DMS79 treated with DMSO at 0.1 percent for 48 hours (cell line): ENCODE data around the gene DIP2A.
"Not testable (repeated sequence)": the region's sequence is repeated elsewhere in the genome, so short reads cannot be mapped to it uniquely, and the experiment has no call there.

ENCODE experiments used
- DNase-seq: peaks from one replicate; lab custom pipeline; 2025; lab: John Stamatoyannopoulos, UW

DIP2A gene

DNA sequence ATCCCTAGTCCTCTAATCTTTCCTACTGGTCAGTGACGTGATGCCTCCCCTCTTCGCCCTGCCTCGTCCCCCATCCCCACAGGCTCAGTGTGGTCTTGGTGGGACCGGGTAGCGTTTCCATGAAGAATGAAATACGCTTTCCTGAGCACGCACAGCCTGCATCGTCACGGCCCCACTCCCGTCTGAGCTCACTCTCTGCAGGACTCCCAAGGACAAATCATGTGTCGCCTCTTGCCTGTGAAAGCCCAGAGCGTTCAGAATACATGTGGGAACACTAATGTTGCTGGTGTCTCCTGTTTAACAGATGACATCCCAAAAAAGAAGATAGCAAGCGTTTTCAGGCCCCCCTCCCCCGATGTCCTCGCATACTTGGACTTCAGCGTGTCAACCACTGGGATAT lies 97.0 kb downstream of the DIP2A start:
- no peak for DNase-seq

GRCh38 chr21:46556802-46557201 lies 98.1 kb downstream of the DIP2A start:
- DNase-seq, result no peak

DNA sequence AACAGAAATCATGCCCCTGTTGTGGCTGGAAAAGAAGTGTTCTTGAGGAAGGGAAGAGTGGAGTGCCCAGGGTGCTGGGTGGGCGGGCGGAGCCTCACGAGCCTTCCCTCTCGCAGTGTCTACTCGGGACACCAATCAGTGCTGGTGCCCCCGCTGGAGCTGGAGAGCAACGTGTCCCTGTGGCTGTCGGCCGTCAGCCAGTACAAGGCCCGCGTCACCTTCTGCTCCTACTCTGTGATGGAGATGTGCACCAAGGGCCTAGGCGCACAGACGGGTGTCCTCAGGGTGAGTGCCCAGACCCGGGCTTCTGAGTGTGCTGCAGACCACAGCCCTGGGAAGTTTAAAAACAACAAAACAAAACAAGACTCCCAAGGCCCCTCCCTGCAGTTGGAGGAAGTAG lies 98.8 kb downstream of the DIP2A start:
- DNase-seq, result no peak

- DNase-seq, result no peak
Measured at GRCh38 chr21:46557919-46558392, 99.3 kb downstream of the DIP2A start.

GRCh38 chr21:46559291-46559983 lies 100.7 kb downstream of the DIP2A start:
- DNase-seq, result no peak

DNA sequence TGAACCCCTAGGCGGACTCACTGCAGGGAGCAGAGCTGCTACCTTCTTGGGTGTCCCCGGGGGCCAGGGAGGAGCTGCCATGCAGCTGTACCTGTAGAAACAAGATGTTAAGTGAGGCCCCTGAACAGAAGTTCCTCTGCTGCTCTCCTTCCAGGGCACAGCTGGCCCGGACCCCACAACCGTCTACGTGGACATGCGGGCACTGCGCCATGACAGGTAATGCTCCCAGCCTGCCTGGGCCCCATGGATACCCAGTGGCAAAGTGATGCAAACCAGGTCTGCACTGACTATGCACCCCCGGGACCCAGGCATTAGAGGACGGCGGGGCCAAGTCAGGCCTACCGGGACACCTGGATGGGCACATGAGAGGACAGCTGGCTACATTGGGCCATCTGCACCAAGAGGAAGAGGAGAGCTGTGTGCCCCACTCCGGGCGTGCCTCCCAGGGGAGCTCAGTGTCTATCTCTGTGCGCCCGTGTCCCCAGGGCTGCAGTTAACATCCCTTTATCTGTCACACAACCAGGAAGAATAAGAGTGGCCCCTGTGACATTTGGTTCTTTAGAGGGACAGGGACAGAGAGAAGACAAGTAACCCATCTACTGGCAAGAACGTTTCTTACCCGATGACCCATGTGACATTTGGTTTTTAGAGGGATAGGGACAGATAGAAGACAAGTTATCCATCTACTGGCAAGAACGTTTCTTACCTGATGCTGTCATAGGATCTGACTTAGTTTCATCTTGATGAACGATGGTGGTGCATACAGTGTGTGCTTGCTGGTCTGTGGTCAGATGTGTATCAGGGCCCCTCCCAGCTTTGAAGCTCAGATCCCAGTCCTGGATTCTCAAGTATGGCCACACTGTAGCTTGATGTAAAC lies 102.1 kb downstream of the DIP2A start:
- DNase-seq, result no peak

- DNase-seq, result no peak
Measured at GRCh38 chr21:46561445-46562090, 102.9 kb downstream of the DIP2A start.

GRCh38 chr21:46562472-46562871 lies 103.8 kb downstream of the DIP2A start:
- no peak for DNase-seq

- no peak for DNase-seq
Measured at GRCh38 chr21:46562964-46563607, 104.4 kb downstream of the DIP2A start.

GRCh38 chr21:46564391-46564790 lies 105.7 kb downstream of the DIP2A start:
- no peak for DNase-seq

GRCh38 chr21:46567348-46567747 lies 108.7 kb downstream of the DIP2A start:
- DNase-seq, result no peak

DNA sequence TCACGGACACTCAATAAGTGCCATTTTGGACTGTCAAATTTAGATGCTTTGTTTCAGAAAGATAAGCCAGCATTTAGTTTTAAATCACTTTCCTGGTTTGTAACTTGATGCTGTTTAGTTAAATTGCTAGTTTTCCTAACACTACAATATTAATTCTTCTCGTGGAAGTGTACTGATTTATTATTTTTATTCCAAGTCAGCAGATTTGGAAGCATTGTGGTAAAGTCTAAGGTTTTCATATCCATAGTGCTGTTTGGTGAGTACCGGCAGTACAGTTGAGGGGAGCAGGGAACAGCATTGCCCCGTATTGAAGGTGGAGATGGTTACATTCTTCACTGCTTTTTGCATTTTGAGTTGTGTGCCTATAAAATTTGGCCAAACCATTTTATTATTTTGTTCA lies 109.9 kb downstream of the DIP2A start:
- no peak for DNase-seq

GRCh38 chr21:46569081-46569480 lies 110.4 kb downstream of the DIP2A start:
- no peak for DNase-seq

DNA sequence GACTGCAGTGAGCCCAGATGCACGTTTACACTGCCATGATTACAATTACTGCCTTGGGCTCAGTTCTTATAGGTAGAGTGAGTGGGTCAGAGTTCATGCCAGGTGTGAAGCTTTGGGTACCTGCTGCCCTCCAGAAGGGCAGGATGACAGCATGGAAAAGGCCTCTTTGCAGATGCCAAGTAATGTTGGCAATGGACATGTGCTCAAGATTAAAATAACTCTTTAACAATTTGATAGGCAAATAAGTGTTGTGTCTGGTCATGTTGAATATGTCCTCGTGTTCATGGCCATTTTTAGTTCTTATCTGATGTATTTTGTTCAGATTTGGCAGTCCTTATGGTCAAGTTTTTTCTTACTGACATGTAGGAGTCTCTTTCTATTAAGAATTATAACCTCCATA lies 111.4 kb downstream of the DIP2A start:
- no peak for DNase-seq

DNA sequence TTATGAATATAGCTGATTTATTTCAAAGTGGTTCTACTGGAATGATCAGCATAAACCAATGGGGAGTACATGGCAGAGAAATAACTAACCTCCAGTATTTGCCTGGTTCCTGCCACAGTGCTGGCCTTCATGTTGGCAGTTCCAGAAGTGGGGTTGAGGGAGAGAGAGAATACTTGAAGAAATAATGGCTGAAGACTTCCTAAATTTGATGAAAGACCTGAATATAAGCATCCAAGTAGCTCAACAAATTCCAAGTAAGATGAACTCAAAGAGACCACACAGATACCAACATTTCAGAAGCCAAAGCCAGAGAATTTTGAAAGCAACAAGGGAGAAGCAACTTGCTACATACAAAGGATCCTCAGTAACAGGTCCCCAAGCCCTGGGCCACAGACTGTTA lies 111.9 kb downstream of the DIP2A start:
- DNase-seq, result no peak

DNA sequence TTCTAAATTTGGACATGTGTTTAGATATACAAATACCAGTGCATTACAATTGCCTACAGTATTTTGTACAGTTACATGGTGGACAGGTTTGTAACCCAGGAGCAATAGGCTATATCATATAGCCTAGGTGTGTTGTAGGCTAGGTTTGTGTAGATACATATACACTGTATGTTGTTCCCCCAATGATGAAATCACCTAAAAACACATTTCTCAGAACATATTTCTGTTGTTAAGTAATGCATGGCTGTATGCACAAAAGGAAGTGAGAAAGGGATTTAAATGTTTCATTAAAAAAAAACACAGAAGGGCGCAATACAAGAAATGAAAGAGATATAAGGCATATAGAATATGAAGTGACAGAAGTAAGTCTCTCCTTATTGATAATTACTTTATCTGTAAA lies 114.2 kb downstream of the DIP2A start:
- DNase-seq, result no peak

DNA sequence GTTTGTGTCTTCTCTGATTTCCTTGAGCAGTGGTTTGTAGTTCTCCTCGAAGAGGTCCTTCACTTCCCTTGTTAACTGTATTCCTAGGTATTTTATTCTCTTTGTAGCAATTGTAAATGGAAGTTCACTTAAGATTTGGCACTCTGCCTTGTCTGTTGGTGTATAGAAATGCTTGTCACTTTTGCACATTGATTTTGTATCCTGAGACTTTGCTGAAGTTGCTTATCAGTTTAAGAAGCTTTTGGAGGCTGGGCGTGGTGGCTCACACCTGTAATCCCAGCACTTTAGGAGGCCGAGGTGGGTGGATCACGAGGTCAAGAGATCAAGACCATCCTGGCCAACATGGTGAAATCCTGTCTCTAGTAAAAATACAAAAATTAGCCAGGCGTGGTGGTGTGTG lies 119.1 kb downstream of the DIP2A start:
- DNase-seq, result not testable (repeated sequence)

DNA sequence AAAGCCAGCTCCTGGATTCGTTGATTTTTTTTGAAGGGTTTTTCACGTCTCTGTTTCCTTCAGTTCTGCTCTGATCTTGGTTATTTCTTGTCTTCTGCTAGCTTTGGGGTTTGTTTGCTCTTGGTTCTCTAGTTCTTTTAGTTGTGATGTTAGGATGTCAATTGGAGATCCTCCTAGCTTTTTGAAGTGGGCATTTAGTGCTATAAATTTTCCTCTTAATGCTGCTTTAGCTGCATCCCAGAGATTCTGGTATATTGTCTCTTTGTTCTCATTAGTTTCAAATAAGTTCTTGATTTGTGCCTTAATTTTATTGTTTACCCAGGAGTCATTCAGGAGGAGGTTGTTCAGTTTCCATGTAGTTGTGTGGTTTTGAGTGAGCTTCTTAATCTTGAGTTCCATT lies 120.7 kb downstream of the DIP2A start:
- DNase-seq, result not testable (repeated sequence)

DNA sequence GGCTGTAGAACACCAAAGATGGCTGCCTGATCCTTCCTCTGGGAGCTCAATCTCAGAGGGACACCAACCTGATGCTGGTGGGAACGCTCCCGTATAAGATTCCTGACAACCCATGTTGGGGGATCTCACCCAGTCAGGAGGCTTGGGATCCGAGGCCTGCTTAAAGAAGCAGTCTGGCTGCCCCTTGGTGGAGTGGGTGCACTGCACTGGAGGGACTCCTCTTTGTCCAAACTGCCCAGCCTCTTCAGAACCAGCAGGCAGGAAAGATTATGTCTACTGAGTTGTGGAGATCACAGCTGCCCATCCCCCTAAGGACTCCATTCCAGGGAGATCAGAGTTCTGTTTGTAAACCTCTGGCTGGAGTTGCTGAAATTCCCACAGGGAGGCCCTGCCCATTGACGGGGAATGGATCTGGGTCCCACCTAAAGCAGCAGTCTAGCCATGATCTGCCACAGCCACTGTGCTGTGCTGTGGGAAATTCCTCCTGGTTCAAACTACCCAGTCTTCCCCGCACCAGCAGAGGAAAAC lies 123.2 kb downstream of the DIP2A start:
- no peak for DNase-seq

DNA sequence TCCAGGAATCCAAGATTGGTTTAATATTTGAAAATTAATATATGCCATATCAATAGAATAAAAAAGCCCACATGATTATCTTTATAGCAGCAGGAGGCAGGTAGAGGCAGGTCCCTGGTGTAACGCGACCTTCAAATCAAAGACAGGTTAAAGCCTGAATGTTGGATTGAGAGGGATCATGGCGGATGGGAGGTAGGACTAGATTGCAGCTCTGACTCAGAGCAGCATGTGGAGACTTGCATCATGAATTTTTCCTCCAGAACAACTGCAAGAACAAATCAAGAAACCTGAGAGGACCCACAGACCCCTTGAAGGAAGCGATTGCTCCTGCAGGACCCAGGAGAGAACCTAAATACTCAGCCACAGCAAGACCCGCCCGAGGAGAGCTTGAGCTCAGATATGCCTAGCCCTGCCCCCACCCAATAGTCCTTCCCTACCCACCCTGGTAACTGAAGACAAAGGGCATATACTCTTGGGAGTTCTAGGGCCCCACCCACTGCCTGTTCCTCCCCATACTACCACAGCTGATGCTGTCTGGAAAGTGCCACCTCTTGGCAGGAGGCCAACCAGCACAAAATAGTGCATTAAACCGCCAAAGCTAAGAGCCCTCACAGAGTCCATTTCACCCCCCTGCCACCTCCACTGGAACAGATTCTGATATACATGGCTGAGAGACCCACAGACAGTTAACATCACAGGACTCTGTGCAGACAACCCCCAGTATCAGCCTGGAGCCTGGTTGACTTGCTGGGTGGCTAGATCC lies 126.7 kb downstream of the DIP2A start:
- peak; percentile 59 for DNase-seq

- DNase-seq, result no peak
Measured at GRCh38 chr21:46594276-46594675, 135.6 kb downstream of the DIP2A start.
